Measurements from ENCODE around the gene ABCA13.

The ABCA13 gene

GRCh38 chr7:48671656-48672055 lies 500.4 kb downstream of the ABCA13 start:
- DNase-seq, result no peak

GRCh38 chr7:48681006-48681405 lies 509.7 kb downstream of the ABCA13 start:
- DNase-seq, result no peak

- DNase-seq, result no peak
Measured at GRCh38 chr7:48691788-48692187, 520.5 kb downstream of the ABCA13 start.

Measured in activated naive CD4-positive, alpha-beta T cell treated with anti-CD3 and anti-CD28 coated beads, Interleukin-2, amount 50 U/mL, for 16 hours (primary cell).